HepG2 (cell line): ENCODE measurements around the gene PRMT6. TPM values are rescaled to one million over a fixed set of nuclear protein-coding genes. Genes with fewer than 3 reads are reported as not detected.

ENCODE experiments used
- ATAC-seq: fragments of 200-7000 bp; cut with Tn5 transposase; 3 replicates; pipeline ENCODE4 v1.9.1; 2020; ENCODE audit warnings: mild to moderate bottlenecking, moderate library complexity
- BruUV-seq: library from RNA; stranded (reverse); fragments of 400-500 nt; replicated peaks from 2 replicates; lab custom pipeline; 2021; lab: Mats Ljungman, UMichigan
- CTCF ChIA-PET: fragments of 300-600 bp; formaldehyde crosslinking; extraction: SDS; loops from one replicate; lab custom pipeline; 2021; ENCODE audit warnings: low total read pairs, inconsistent platforms, low intra/inter-chr PET ratio; lab: Yijun Ruan, JAX
- POLR2A ChIA-PET: fragments of 350-600 bp; sonication (Branson Sonifier 250); formaldehyde crosslinking; loops from one replicate; lab custom pipeline; 2020; ENCODE audit warnings: antibody characterized with exemption, inconsistent platforms; lab: Yijun Ruan, JAX
- DNase-seq: peaks from one replicate; pipeline ENCODE4 v3.0.0-alpha.2; 2015; ENCODE audit warnings: low spot score
- FAIRE-seq: peaks from 3 replicates; lab custom pipeline; 2011; peaks lifted over from hg19 to GRCh38; lab: Jason Lieb, UNC
- H2AFZ ChIP-seq: one replicate; pipeline ENCODE4 v1.6.1; 2011; ENCODE audit warnings: low read length, inconsistent platforms
- H3K27ac ChIP-seq: fragments of 300-600 bp; 3 replicates; pipeline ENCODE4 v1.8.0; 2011; ENCODE audit warnings: mixed run types, mild to moderate bottlenecking, mixed read lengths, low read length, inconsistent platforms; ENCODE audit not compliant: insufficient read depth; ENCODE audit errors: extremely low read length
- H3K27me3 ChIP-seq, 2 experiments: fragments of 200-600 bp in 1 of 2; 2 replicates in 1 of 2; 3 replicates in 1 of 2; pipeline versions ENCODE4 v1.6.0 to v1.8.0; 2011; ENCODE audit warnings: low read length in 2 of 2, mild to moderate bottlenecking in 2 of 2, moderate library complexity in 2 of 2, inconsistent platforms in 1 of 2; ENCODE audit not compliant: insufficient read depth in 2 of 2, control insufficient read depth in 1 of 2
- H3K36me3 ChIP-seq, 2 experiments: fragments of 200-600 bp in 1 of 2; replicated peaks in 1 of 2; 2 replicates in 1 of 2; 3 replicates in 1 of 2; pipeline versions ENCODE4 v1.5.1 to v1.8.0; 2011; ENCODE audit warnings: low read length in 2 of 2, inconsistent platforms in 1 of 2; ENCODE audit not compliant: insufficient read depth in 2 of 2, control insufficient read depth in 1 of 2
- H3K4me1 ChIP-seq: 2 replicates; pipeline ENCODE4 v1.5.1; 2012; ENCODE audit warnings: low read length, inconsistent platforms; ENCODE audit not compliant: insufficient read depth
- H3K4me2 ChIP-seq: 2 replicates; pipeline ENCODE4 v1.6.0; 2011; ENCODE audit warnings: low read depth, low read length, inconsistent platforms
- H3K4me3 ChIP-seq, 3 experiments: fragments of 200-600 bp in 1 of 3; sonication (generic), shearing (Covaris generic) in 1 of 3; replicated peaks in 1 of 3; 2 replicates each; pipeline ENCODE4 v1.5.1; 2011 to 2016; ENCODE audit warnings: low read length in 3 of 3, inconsistent platforms in 2 of 3, low read depth in 2 of 3, mild to moderate bottlenecking in 2 of 3, control low read depth in 1 of 3, mixed read lengths in 1 of 3; ENCODE audit not compliant: insufficient read depth in 1 of 3
- H3K79me2 ChIP-seq: one replicate; pipeline ENCODE4 v1.6.1; 2011; ENCODE audit warnings: low read length, inconsistent platforms; ENCODE audit not compliant: insufficient read depth
- H3K9ac ChIP-seq: 2 replicates; pipeline ENCODE4 v1.6.0; 2011; ENCODE audit warnings: mild to moderate bottlenecking, low read depth, low read length, inconsistent platforms; ENCODE audit not compliant: insufficient read depth
- H3K9me3 ChIP-seq: 2 replicates; pipeline ENCODE4 v1.5.1; 2012; ENCODE audit warnings: mild to moderate bottlenecking, low read length
- H4K20me1 ChIP-seq: 2 replicates; pipeline ENCODE4 v1.6.0; 2011; ENCODE audit warnings: inconsistent platforms, mild to moderate bottlenecking, low read length, moderate library complexity; ENCODE audit not compliant: insufficient read depth
- ARID4A ChIP-seq: sonication (generic); formaldehyde crosslinking; IDR thresholded peaks from 2 replicates; pipeline ENCODE4 v1.5.0; 2020; ENCODE audit warnings: mild to moderate bottlenecking, missing genetic modification reagents, borderline replicate concordance
- ATF7 ChIP-seq, 2 experiments: fragments of 450-650 bp in 1 of 2; sonication (generic) in 1 of 2; formaldehyde crosslinking in 1 of 2; IDR thresholded peaks; 2 replicates each; pipeline versions ENCODE4 v1.4.0 to v1.6.1; 2016 to 2020; ENCODE audit warnings: antibody characterized with exemption in 1 of 2, mild to moderate bottlenecking in 1 of 2, missing genetic modification reagents in 1 of 2
- DPF2 ChIP-seq: sonication (generic); formaldehyde crosslinking; IDR thresholded peaks from 2 replicates; pipeline ENCODE4 v1.4.0; 2020; ENCODE audit warnings: mild to moderate bottlenecking, low read depth, missing genetic modification reagents, borderline replicate concordance
- GABPB1 ChIP-seq: IDR thresholded peaks from 2 replicates; pipeline ENCODE4 v1.6.1; 2016; ENCODE audit warnings: mild to moderate bottlenecking, missing genetic modification reagents, moderate library complexity, missing compliant biosample characterization
- GLMP ChIP-seq: sonication (generic); formaldehyde crosslinking; IDR thresholded peaks from 2 replicates; pipeline ENCODE4 v1.9.0; 2021; ENCODE audit warnings: missing genetic modification reagents, mild to moderate bottlenecking, borderline replicate concordance
- HOXA3 ChIP-seq: sonication (generic); formaldehyde crosslinking; IDR thresholded peaks from 2 replicates; pipeline ENCODE4 v1.5.0; 2020; ENCODE audit warnings: missing genetic modification reagents
- KLF11 ChIP-seq: IDR thresholded peaks from 2 replicates; pipeline ENCODE4 v1.6.1; 2016; ENCODE audit warnings: missing compliant biosample characterization
- MAFK ChIP-seq, 2 experiments: IDR thresholded peaks in 1 of 2; conservative IDR thresholded peaks in 1 of 2; 2 replicates each; pipeline ENCODE4 v1.6.1; 2011; ENCODE audit warnings: improper control_type of control experiment in 2 of 2, low read length in 2 of 2
- PCBP2 ChIP-seq: fragments of 200-400 bp; formaldehyde crosslinking; optimal IDR thresholded peaks from 2 replicates; pipeline ENCODE3; 2018; ENCODE audit warnings: low read length, low read depth; ENCODE audit not compliant: poor library complexity, severe bottlenecking
- PRDM10 ChIP-seq: sonication (generic); formaldehyde crosslinking; IDR thresholded peaks from 2 replicates; pipeline ENCODE4 v1.4.0; 2020; ENCODE audit warnings: low read depth, missing genetic modification reagents
- SNAPC2 ChIP-seq: sonication (generic); formaldehyde crosslinking; IDR thresholded peaks from 2 replicates; pipeline ENCODE4 v1.8.1; 2022; ENCODE audit warnings: mild to moderate bottlenecking, missing genetic modification reagents
- SP140L ChIP-seq: sonication (generic); formaldehyde crosslinking; IDR thresholded peaks from 2 replicates; pipeline ENCODE4 v1.4.0; 2020; ENCODE audit warnings: missing genetic modification reagents, borderline replicate concordance
- ZNF263 ChIP-seq: sonication (generic); formaldehyde crosslinking; IDR thresholded peaks from 2 replicates; pipeline ENCODE4 v1.4.0; 2020; ENCODE audit warnings: missing genetic modification reagents
- ZNF296 ChIP-seq: sonication (generic); formaldehyde crosslinking; conservative IDR thresholded peaks from 2 replicates; pipeline ENCODE4 v1.5.0; 2020; ENCODE audit warnings: mild to moderate bottlenecking, missing genetic modification reagents
- WGBS: methylation state at CpG from one replicate; pipeline ENCODE4 v1.1.6; 2017; ENCODE audit warnings: low lambda C conversion rate; 5-methylcytosine and 5-hydroxymethylcytosine counted together
- in situ Hi-C: cut with HindIII; loops from 2 replicates; pipeline ENCODE4 v1.10.0; 2017; ENCODE audit warnings: low pct_unique_long_range_greater_than_20kb; ENCODE audit not compliant: extremely low pct_ligation_motif_present
- intact Hi-C: fragments of 100-400 bp; cut with micrococcal nuclease; formaldehyde crosslinking; loops from one replicate; pipeline ENCODE4 v1.10.0; 2022; ENCODE audit not compliant: unreplicated experiment
- polyA plus RNA-seq, 8 experiments: library from polyadenylated mRNA; depleted of rRNA in 3 of 8; stranded (reverse) in 7 of 8; unstranded in 1 of 8; fragments of >200 nt; fragmentation: Illumina TruSeq in 4 of 8; extraction: Trizol in 4 of 8; gene quantifications; 2 replicates each; pipeline versions ENCODE4 v1.2.1 to v1.2.3, GENCODE V29; 2011 to 2016; ENCODE audit warnings: low read depth in 4 of 8, missing spikeins in 1 of 8, mixed read lengths in 1 of 8; ENCODE audit not compliant: insufficient read depth in 1 of 8
- total RNA-seq, 5 experiments: library from RNA; depleted of rRNA; stranded (reverse); fragments of >200 nt; fragmentation: Illumina TruSeq; extraction: Trizol; gene quantifications; 2 replicates each; pipeline ENCODE4 v1.2.3, GENCODE V29; 2016; ENCODE audit warnings: low read depth in 1 of 5

Gene PRMT6
- total and polyA plus RNA-seq, 2 of the 13 experiments (the other 11 are each of a cell fraction or from before 2014, with no cell fraction given) = 8.1 to 15.8 TPM

GRCh38 chr1:107100331-107100984 is 44.0 kb downstream of the PRMT6 start (continued):
- TF ChIP-seq PRDM10 (CRISPR knock-in tag) = no peak
- TF ChIP-seq DPF2 (CRISPR knock-in tag) = no peak
- no peak for TF ChIP-seq PCBP2
- no peak for TF ChIP-seq ZNF296 (CRISPR knock-in tag)
- no peak for TF ChIP-seq SNAPC2
- TF ChIP-seq, all 625 proteins: peak for 0

- Histone ChIP-seq H3K9ac (no peak overlapping the region), H3K4me1 (no peaks in the 10 kb centered on the region), H4K20me1 (no peaks in the 10 kb centered on the region), H3K79me2 (no peaks in the 10 kb centered on the region), H3K4me2 (no peak overlapping the region), H3K4me3 (no peak overlapping the region), H3K27me3 (no peaks in the 10 kb centered on the region), H3K36me3 (no peaks in the 10 kb centered on the region), H3K27ac (no peak overlapping the region), H2AFZ (no peak overlapping the region), H3K9me3 (no peaks in the 10 kb centered on the region)
- ChIA-PET CTCF (no interaction called here), POLR2A (no interaction called here)
- no peak for DNase-seq
- intact Hi-C loops = no loop called here
- ATAC-seq = no peak
- no TSS peak for BruUV-seq
- in situ Hi-C loops = no loop called here
- FAIRE-seq = no peak
- 24% methylated on average over 3 of the region's 3 CpGs for WGBS
- TF ChIP-seq SP140L (CRISPR knock-in tag) (no peak), GLMP (no peak), ZNF263 (no peak), ATF7 (IDR thresholded peaks at IDR 0.05) (no peak), ATF7 (CRISPR knock-in tag; IDR thresholded peaks at IDR 0.05) (no peak), ARID4A (CRISPR knock-in tag) (no peak), HOXA3 (no peak), KLF11 (CRISPR knock-in tag) (no peak), MAFK (conservative IDR thresholded peaks at IDR 0.05 in 1 of 2, IDR thresholded peaks at IDR 0.05 in 1 of 2; ENCODE audit: low read length in 2 of 2) (no peak), GABPB1 (CRISPR knock-in tag) (no peak)
Measured at GRCh38 chr1:107105914-107106313, 49.4 kb downstream of the PRMT6 start.
